Measurements from ENCODE around the gene HHIPL1. TPM values are rescaled to one million over a fixed set of nuclear protein-coding genes. Genes with fewer than 3 reads are reported as not detected.

Gene HHIPL1
- total RNA-seq, 4 donors from 2014 or later: 2.6 to 3.9 (median 3.1) TPM

GRCh38 chr14:99689266-99690236 lies 44.6 kb downstream of the HHIPL1 start:
- DNase-seq (ENCODE audit: low spot score in 2 of 2): no peak
- H3K36me3 ChIP-seq: no peaks in the 10 kb centered on the region
- no peaks in the 10 kb centered on the region for H3K9me3 ChIP-seq
- H3K27me3 ChIP-seq: no peaks in the 10 kb centered on the region
- WGBS, 2 donors: 85% methylated on average over 11 of the region's 11 CpGs
- no peak overlapping the region for H3K4me3 ChIP-seq
- TF ChIP-seq CTCF (IDR thresholded peaks at IDR 0.05) (no peak), EP300 (IDR thresholded peaks at IDR 0.05) (no peak), POLR2A (IDR thresholded peaks at IDR 0.05) (no peak)
- no peak overlapping the region for H3K27ac ChIP-seq
- H3K4me1 ChIP-seq: peaks cover 0 to 6% (median 1%) of the 10 kb centered on the region in 4 donors

GRCh38 chr14:99690636-99691035 lies 45.7 kb downstream of the HHIPL1 start:
- no peaks in the 10 kb centered on the region for H3K36me3 ChIP-seq
- H3K9me3 ChIP-seq: no peaks in the 10 kb centered on the region
- no peaks in the 10 kb centered on the region for H3K27me3 ChIP-seq
- TF ChIP-seq POLR2A (IDR thresholded peaks at IDR 0.05) (no peak), EP300 (IDR thresholded peaks at IDR 0.05) (no peak), CTCF (IDR thresholded peaks at IDR 0.05) (no peak)
- 70 to 83% methylated on average over 5 of the region's 5 CpGs for WGBS, 2 donors
- H3K27ac ChIP-seq: no peak overlapping the region
- H3K4me1 ChIP-seq: no peaks in the 10 kb centered on the region
- DNase-seq (ENCODE audit: low spot score in 2 of 2): no peak
- H3K4me3 ChIP-seq: no peak overlapping the region

DNA sequence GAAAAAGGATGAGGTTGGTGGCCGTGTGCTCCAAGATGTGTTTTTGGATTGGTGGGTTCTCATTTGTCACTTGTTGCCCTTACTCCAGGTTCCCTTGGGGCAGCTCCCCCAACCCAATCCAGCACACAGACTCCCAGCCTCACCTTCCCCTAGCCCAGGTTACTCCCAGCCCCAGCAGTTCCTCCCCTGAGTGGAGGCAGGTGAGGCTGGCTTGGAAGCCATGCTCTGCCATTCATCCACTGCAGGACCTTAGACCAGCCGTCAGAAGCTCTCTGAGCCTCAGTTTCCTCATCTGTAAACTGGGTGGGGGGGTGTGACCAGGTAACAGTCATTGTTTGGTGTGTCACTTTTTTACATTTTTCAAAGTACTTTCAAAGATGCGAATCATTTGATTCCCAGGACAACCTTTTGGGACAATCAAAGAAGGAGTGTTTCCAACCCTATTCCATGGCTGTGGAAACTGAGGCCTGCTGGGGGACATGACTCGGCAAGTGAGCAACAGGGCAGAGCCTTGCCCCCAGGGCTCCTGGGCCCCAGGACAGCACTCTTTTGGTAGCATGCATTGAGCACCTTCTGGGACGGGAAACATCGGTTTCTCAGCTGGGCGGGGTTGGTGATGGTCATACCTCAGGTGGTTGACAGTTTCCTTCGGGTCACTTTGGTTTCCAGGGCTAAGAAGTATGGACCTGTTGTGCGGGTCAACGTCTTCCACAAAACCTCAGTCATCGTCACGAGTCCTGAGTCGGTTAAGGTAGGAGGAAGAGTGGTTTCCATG lies 46.4 kb downstream of the HHIPL1 start:
- Histone ChIP-seq H3K27ac (no peak overlapping the region), H3K4me3 (no peak overlapping the region), H3K27me3 (no peaks in the 10 kb centered on the region), H3K36me3 (no peaks in the 10 kb centered on the region), H3K4me1 (no peaks in the 10 kb centered on the region), H3K9me3 (no peaks in the 10 kb centered on the region)
- DNase-seq (ENCODE audit: low spot score in 2 of 2): no peak
- WGBS, 2 donors: 89 to 91% methylated on average over 13 of the region's 13 CpGs
- TF ChIP-seq CTCF (IDR thresholded peaks at IDR 0.05) (no peak), POLR2A (IDR thresholded peaks at IDR 0.05) (no peak), EP300 (IDR thresholded peaks at IDR 0.05) (no peak)

DNA sequence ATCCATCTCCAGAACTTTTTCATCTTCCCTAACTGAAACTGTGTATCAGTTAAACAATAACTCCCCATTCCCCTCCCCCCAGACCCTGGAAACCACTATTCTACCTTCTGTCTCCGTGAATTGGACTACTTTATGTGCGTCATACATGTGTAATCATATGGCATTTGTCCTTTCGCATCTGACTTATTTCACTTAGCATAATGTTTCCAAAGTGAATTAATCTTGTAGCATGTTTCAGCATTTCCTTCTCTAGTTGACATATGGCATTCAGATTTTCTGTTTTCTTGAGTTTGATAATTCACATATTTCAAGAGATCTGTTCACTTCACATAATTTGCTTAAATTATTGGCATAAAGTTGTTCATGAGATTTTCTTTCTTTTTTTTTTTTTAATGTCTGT lies 49.0 kb downstream of the HHIPL1 start:
- H3K9me3 ChIP-seq: no peaks in the 10 kb centered on the region
- H3K27me3 ChIP-seq: no peaks in the 10 kb centered on the region
- no peak overlapping the region for H3K4me3 ChIP-seq
- TF ChIP-seq POLR2A (IDR thresholded peaks at IDR 0.05) (no peak), EP300 (IDR thresholded peaks at IDR 0.05) (no peak), CTCF (IDR thresholded peaks at IDR 0.05) (no peak)
- 73 to 77% methylated on average over 3 of the region's 3 CpGs for WGBS, 2 donors
- no peak for DNase-seq (ENCODE audit: low spot score in 2 of 2)
- no peak overlapping the region for H3K27ac ChIP-seq
- no peaks in the 10 kb centered on the region for H3K36me3 ChIP-seq
- H3K4me1 ChIP-seq: no peaks in the 10 kb centered on the region

DNA sequence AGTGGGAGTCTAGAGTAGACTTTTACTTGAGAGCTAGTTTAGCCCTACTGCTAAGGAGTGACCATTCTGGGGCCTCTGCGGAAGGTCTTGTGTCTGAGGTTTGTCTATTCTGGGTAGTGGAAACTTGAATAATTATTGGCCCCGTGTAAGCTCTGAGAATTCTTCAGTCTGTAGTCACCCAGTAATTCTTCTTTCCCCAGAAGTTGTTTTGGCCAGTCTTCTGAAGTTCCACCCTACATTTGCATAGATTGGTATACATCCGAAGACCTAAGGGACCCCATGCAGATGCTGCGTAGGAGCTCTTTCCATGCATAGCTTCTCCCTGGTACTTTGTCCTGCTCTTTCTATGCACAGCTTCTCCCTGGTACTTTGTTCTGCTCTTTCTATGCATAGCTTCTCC lies 52.0 kb downstream of the HHIPL1 start:
- 88 to 91% methylated on average over 4 of the region's 4 CpGs for WGBS, 2 donors
- no peak for DNase-seq (ENCODE audit: low spot score in 2 of 2)
- no peak overlapping the region for H3K27ac ChIP-seq
- H3K27me3 ChIP-seq: no peaks in the 10 kb centered on the region
- H3K4me3 ChIP-seq: no peak overlapping the region
- H3K36me3 ChIP-seq: no peaks in the 10 kb centered on the region
- peaks cover 0 to 1% (median 0%) of the 10 kb centered on the region in 4 donors for H3K9me3 ChIP-seq
- H3K4me1 ChIP-seq: no peaks in the 10 kb centered on the region
- no peak for TF ChIP-seq EP300 (IDR thresholded peaks at IDR 0.05)
- no peak for TF ChIP-seq POLR2A (IDR thresholded peaks at IDR 0.05)
- no peak for TF ChIP-seq CTCF (IDR thresholded peaks at IDR 0.05)

Measured in tibial nerve (tissue), 4 donors.